HEK293 (cell line): ENCODE measurements around the gene SLAMF9.

ENCODE experiments used
- CTCF ChIA-PET: fragments of 350-600 bp; formaldehyde crosslinking; extraction: SDS; loops from one replicate; lab custom pipeline; 2021; ENCODE audit warnings: antibody characterized with exemption; lab: Yijun Ruan, JAX
- POLR2A ChIA-PET: fragments of 300-600 bp; formaldehyde crosslinking; extraction: SDS; loops from one replicate; lab custom pipeline; 2020; ENCODE audit warnings: antibody characterized with exemption, inconsistent platforms; lab: Yijun Ruan, JAX
- H3K27ac ChIP-seq: fragments of 200-500 bp; sonication (Bioruptor generic); 2 replicates; pipeline ENCODE4 v1.5.1; 2014; ENCODE audit warnings: low read depth, low read length, control low read depth, inconsistent platforms; ENCODE audit errors: extremely low read depth
- H3K36me3 ChIP-seq, 2 experiments: fragments of 200-500 bp in 1 of 2; sonication (Bioruptor generic) in 1 of 2; 1 replicate in 1 of 2; 2 replicates in 1 of 2; pipeline ENCODE4 v1.5.1; 2014 to 2017; ENCODE audit warnings: inconsistent platforms in 2 of 2, low read length in 2 of 2; ENCODE audit not compliant: control insufficient read depth in 2 of 2, insufficient read depth in 1 of 2
- H3K4me1 ChIP-seq: fragments of 200-500 bp; sonication (Bioruptor generic); 2 replicates; pipeline ENCODE4 v1.5.1; 2014; ENCODE audit warnings: mild to moderate bottlenecking, low read length, inconsistent platforms; ENCODE audit not compliant: control insufficient read depth, insufficient read depth
- H3K4me3 ChIP-seq: 2 replicates; pipeline ENCODE4 v1.5.1; 2011; ENCODE audit warnings: low read depth, mild to moderate bottlenecking, control low read depth, low read length, moderate library complexity
- H3K9me3 ChIP-seq: fragments of 200-500 bp; sonication (Bioruptor generic); 2 replicates; pipeline ENCODE4 v1.5.1; 2014; ENCODE audit warnings: low read depth, low read length, inconsistent platforms; ENCODE audit not compliant: control insufficient read depth, insufficient read depth
- FEZF1 ChIP-seq: fragments of 450-650 bp; formaldehyde crosslinking; IDR thresholded peaks from 2 replicates; pipeline ENCODE4 v1.5.1; 2016; ENCODE audit warnings: missing biosample characterization, missing genetic modification characterization
- GLIS1 ChIP-seq: fragments of 450-650 bp; formaldehyde crosslinking; IDR thresholded peaks from 2 replicates; pipeline ENCODE4 v1.5.1; 2016; ENCODE audit warnings: missing biosample characterization, missing genetic modification characterization
- HOXD13 ChIP-seq: sonication (generic); formaldehyde crosslinking; IDR thresholded peaks from 2 replicates; pipeline ENCODE4 v1.8.0; 2022; ENCODE audit warnings: missing genetic modification reagents, borderline replicate concordance
- KLF16 ChIP-seq: fragments of 450-650 bp; formaldehyde crosslinking; IDR thresholded peaks from 2 replicates; pipeline ENCODE4 v1.5.1; 2017; ENCODE audit warnings: missing biosample characterization, missing genetic modification characterization
- MEIS1 ChIP-seq: sonication (generic); formaldehyde crosslinking; IDR thresholded peaks from 2 replicates; pipeline ENCODE4 v1.8.1; 2022; ENCODE audit warnings: missing genetic modification reagents, mild to moderate bottlenecking, borderline replicate concordance
- SP2 ChIP-seq: fragments of 450-650 bp; formaldehyde crosslinking; IDR thresholded peaks from 2 replicates; pipeline ENCODE4 v1.5.1; 2016; ENCODE audit warnings: missing biosample characterization, missing genetic modification characterization
- ZNF266 ChIP-seq: fragments of 450-650 bp; formaldehyde crosslinking; IDR thresholded peaks from 2 replicates; pipeline ENCODE4 v1.5.1; 2016; ENCODE audit warnings: missing biosample characterization, missing genetic modification characterization, low read depth
- ZNF311 ChIP-seq: fragments of 450-650 bp; formaldehyde crosslinking; IDR thresholded peaks from 2 replicates; pipeline ENCODE4 v1.5.1; 2017; ENCODE audit warnings: missing biosample characterization, missing genetic modification characterization, borderline replicate concordance
- ZNF510 ChIP-seq: fragments of 450-650 bp; formaldehyde crosslinking; IDR thresholded peaks from 2 replicates; pipeline ENCODE4 v1.5.1; 2018; ENCODE audit warnings: mild to moderate bottlenecking, missing genetic modification characterization, missing biosample characterization; ENCODE audit not compliant: insufficient replicate concordance
- ZNF558 ChIP-seq: fragments of 450-650 bp; formaldehyde crosslinking; IDR thresholded peaks from 2 replicates; pipeline ENCODE4 v1.5.1; 2016; ENCODE audit warnings: missing biosample characterization, missing genetic modification characterization
- ZNF629 ChIP-seq: fragments of 450-650 bp; formaldehyde crosslinking; IDR thresholded peaks from 2 replicates; pipeline ENCODE4 v1.5.1; 2017; ENCODE audit warnings: missing biosample characterization, missing genetic modification characterization
- ZNF776 ChIP-seq: fragments of 450-650 bp; formaldehyde crosslinking; IDR thresholded peaks from 2 replicates; pipeline ENCODE4 v1.5.0; 2017; ENCODE audit warnings: missing biosample characterization, missing genetic modification characterization, borderline replicate concordance
- ZNF830 ChIP-seq: fragments of 450-650 bp; IDR thresholded peaks from 2 replicates; pipeline ENCODE4 v1.5.0; 2018; ENCODE audit warnings: missing biosample characterization, missing genetic modification characterization, low read depth, mild to moderate bottlenecking, moderate library complexity
- TF ChIP-seq, protein P1 (sequence below): fragments of 450-650 bp; formaldehyde crosslinking; IDR thresholded peaks from 2 replicates; pipeline ENCODE4; 2016; ENCODE audit warnings: missing biosample characterization, missing genetic modification characterization
- TF ChIP-seq, protein P2 (sequence below): fragments of 450-650 bp; formaldehyde crosslinking; IDR thresholded peaks from 2 replicates; pipeline ENCODE4 v1.5.1; 2016; ENCODE audit warnings: missing biosample characterization, missing genetic modification characterization
- TF ChIP-seq, protein P3 (sequence below): fragments of 450-650 bp; formaldehyde crosslinking; IDR thresholded peaks from 2 replicates; pipeline ENCODE4 v1.5.1; 2016; ENCODE audit warnings: missing biosample characterization, missing genetic modification characterization, borderline replicate concordance

The SLAMF9 gene

DNA sequence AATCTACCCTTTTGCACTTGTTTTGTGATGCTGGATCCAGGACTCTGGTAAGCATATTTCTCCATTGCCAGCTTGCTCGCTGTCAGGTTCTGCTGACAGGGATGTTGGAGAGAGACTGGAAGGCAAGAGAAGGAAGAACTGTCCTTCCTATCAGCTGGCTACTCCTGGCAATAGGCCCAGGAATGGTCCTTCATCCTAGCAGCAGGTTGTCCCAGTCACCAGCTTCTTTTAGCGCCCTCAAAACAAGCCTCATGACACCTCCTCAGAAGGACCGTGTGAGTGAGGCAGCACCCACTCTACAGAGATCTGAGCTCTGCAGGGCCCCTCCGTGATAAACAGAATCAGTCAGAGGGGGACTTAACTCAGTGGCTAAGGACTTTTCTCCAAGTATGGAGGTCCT is 33.1 kb upstream of the SLAMF9 start (continued):
- TF ChIP-seq GLIS1 (tag by site-specific recombination) (no peak), MEIS1 (CRISPR knock-in tag) (no peak), ZNF311 (tag by site-specific recombination) (no peak), ZNF830 (tag by site-specific recombination) (no peak)

DNA sequence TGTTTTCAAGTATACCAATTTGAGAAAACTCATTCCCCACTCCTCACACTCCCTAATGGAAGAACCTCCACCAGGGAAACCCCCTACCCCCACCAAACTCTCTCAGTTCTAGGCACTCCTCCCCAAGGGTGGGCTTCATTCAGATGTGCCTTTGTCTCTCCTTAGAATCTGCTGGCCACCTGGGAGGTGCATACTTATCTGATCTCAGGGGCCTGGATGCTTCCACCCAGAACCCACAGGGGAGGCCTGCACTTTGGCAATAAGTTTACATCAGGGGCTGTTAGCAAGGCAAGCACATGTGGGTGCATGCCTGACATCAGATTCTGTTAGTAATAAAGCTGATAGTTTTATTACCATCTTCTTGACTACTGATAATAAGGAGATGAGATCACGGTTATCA is 32.5 kb upstream of the SLAMF9 start:
- H3K4me3 ChIP-seq: no peak overlapping the region
- TF ChIP-seq, protein P1, sequence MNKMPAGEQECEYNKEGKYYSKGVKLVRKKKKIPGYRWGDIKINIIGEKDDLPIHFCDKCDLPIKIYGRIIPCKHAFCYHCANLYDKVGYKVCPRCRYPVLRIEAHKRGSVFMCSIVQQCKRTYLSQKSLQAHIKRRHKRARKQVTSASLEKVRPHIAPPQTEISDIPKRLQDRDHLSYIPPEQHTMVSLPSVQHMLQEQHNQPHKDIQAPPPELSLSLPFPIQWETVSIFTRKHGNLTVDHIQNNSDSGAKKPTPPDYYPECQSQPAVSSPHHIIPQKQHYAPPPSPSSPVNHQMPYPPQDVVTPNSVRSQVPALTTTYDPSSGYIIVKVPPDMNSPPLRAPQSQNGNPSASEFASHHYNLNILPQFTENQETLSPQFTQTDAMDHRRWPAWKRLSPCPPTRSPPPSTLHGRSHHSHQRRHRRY (tag by site-specific recombination): no peak
- TF ChIP-seq ZNF558: peak; percentile 90
- TF ChIP-seq ZNF629 (tag by site-specific recombination): no peak
- no peaks in the 10 kb centered on the region for H3K36me3 ChIP-seq
- H3K9me3 ChIP-seq: no peaks in the 10 kb centered on the region
- ChIA-PET POLR2A (no interaction called here), CTCF (interaction anchor here (1.6 kb wide), 1 partner anchor 19 kb away, joined by 4 read pairs; no protein-coding TSS in a partner anchor)
- H3K27ac ChIP-seq: no peak overlapping the region
- H3K4me1 ChIP-seq: no peaks in the 10 kb centered on the region

DNA sequence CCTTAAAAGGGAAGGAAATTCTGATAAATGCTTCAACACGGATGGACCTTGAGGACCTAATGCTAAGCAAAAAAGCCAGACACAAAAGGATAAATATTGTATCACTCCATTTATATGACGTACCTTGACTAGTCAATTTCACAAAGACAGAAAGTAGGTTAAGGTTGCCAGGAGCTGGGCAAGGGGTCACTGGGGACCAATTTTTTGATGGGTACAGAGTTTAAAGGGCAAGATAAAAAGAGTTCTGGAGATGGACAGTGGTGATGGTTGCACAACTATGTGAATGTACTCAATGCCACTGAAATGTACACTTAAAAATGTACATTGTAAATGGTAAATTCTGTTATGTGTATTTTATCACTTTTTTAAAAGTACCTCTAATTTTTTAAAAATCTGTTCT is 32.1 kb upstream of the SLAMF9 start:
- ChIA-PET POLR2A (no interaction called here), CTCF (interaction anchor here (1.6 kb wide), 1 partner anchor 19 kb away, joined by 4 read pairs; no protein-coding TSS in a partner anchor)
- no peak for TF ChIP-seq ZNF510 (tag by site-specific recombination)
- no peak for TF ChIP-seq ZNF266 (tag by site-specific recombination)
- TF ChIP-seq ZNF776: no peak
- TF ChIP-seq, protein P2, sequence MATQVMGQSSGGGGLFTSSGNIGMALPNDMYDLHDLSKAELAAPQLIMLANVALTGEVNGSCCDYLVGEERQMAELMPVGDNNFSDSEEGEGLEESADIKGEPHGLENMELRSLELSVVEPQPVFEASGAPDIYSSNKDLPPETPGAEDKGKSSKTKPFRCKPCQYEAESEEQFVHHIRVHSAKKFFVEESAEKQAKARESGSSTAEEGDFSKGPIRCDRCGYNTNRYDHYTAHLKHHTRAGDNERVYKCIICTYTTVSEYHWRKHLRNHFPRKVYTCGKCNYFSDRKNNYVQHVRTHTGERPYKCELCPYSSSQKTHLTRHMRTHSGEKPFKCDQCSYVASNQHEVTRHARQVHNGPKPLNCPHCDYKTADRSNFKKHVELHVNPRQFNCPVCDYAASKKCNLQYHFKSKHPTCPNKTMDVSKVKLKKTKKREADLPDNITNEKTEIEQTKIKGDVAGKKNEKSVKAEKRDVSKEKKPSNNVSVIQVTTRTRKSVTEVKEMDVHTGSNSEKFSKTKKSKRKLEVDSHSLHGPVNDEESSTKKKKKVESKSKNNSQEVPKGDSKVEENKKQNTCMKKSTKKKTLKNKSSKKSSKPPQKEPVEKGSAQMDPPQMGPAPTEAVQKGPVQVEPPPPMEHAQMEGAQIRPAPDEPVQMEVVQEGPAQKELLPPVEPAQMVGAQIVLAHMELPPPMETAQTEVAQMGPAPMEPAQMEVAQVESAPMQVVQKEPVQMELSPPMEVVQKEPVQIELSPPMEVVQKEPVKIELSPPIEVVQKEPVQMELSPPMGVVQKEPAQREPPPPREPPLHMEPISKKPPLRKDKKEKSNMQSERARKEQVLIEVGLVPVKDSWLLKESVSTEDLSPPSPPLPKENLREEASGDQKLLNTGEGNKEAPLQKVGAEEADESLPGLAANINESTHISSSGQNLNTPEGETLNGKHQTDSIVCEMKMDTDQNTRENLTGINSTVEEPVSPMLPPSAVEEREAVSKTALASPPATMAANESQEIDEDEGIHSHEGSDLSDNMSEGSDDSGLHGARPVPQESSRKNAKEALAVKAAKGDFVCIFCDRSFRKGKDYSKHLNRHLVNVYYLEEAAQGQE: no peak
- TF ChIP-seq, protein P3, sequence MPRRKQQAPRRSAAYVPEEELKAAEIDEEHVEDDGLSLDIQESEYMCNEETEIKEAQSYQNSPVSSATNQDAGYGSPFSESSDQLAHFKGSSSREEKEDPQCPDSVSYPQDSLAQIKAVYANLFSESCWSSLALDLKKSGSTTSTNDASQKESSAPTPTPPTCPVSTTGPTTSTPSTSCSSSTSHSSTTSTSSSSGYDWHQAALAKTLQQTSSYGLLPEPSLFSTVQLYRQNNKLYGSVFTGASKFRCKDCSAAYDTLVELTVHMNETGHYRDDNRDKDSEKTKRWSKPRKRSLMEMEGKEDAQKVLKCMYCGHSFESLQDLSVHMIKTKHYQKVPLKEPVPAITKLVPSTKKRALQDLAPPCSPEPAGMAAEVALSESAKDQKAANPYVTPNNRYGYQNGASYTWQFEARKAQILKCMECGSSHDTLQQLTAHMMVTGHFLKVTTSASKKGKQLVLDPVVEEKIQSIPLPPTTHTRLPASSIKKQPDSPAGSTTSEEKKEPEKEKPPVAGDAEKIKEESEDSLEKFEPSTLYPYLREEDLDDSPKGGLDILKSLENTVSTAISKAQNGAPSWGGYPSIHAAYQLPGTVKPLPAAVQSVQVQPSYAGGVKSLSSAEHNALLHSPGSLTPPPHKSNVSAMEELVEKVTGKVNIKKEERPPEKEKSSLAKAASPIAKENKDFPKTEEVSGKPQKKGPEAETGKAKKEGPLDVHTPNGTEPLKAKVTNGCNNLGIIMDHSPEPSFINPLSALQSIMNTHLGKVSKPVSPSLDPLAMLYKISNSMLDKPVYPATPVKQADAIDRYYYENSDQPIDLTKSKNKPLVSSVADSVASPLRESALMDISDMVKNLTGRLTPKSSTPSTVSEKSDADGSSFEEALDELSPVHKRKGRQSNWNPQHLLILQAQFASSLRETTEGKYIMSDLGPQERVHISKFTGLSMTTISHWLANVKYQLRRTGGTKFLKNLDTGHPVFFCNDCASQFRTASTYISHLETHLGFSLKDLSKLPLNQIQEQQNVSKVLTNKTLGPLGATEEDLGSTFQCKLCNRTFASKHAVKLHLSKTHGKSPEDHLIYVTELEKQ (tag by site-specific recombination): no peak
- TF ChIP-seq HOXD13 (CRISPR knock-in tag): no peak
- TF ChIP-seq SP2 (tag by site-specific recombination): no peak
- no peak for TF ChIP-seq FEZF1 (tag by site-specific recombination)
- TF ChIP-seq KLF16: no peak
- no peak overlapping the region for H3K4me3 ChIP-seq
- H3K27ac ChIP-seq: no peak overlapping the region
- no peaks in the 10 kb centered on the region for H3K36me3 ChIP-seq
- H3K4me1 ChIP-seq: no peaks in the 10 kb centered on the region
- no peaks in the 10 kb centered on the region for H3K9me3 ChIP-seq
